GM12878 (cell line): ENCODE results near the gene SOBP. TPM values are rescaled to one million over a fixed set of nuclear protein-coding genes. Genes with fewer than 3 reads are reported as not detected.

ENCODE experiments used
- ATAC-seq: fragments of 200-7000 bp; cut with Tn5 transposase; 3 replicates; pipeline ENCODE4 v1.9.1; 2020; ENCODE audit warnings: mild to moderate bottlenecking, moderate library complexity
- BruUV-seq: library from RNA; stranded (reverse); fragments of 400-500 nt; replicated peaks from 2 replicates; lab custom pipeline; 2021; lab: Mats Ljungman, UMichigan
- CTCF ChIA-PET: fragments of 300-600 bp; sonication (Branson Sonifier 250); formaldehyde crosslinking; extraction: SDS; loops from one replicate; lab custom pipeline; 2021; ENCODE audit warnings: inconsistent platforms; lab: Yijun Ruan, JAX
- POLR2A ChIA-PET: fragments of 350-600 bp; formaldehyde crosslinking; extraction: SDS; loops from one replicate; lab custom pipeline; 2021; ENCODE audit warnings: inconsistent platforms; lab: Charles Lee
- RAD21 ChIA-PET: fragments of 300-600 bp; sonication (Branson Sonifier 250); formaldehyde crosslinking; loops from one replicate; lab custom pipeline; 2023; ENCODE audit warnings: antibody characterized with exemption; ENCODE audit not compliant: unreplicated experiment; lab: Charles Lee
- SMC1A ChIA-PET: fragments of 300-600 bp; sonication (Branson Sonifier 250); formaldehyde crosslinking; loops from one replicate; lab custom pipeline; 2023; ENCODE audit not compliant: unreplicated experiment, uncharacterized antibody; lab: Charles Lee
- DNase-seq: peaks from one replicate; pipeline ENCODE4 v3.0.0-alpha.2; 2011; ENCODE audit warnings: low read depth, low spot score
- FAIRE-seq: peaks from 3 replicates; lab custom pipeline; 2011; peaks lifted over from hg19 to GRCh38; lab: Jason Lieb, UNC
- H2AFZ ChIP-seq: 2 replicates; pipeline ENCODE4 v1.6.0; 2011; ENCODE audit warnings: low read depth, low read length, control low read depth; ENCODE audit not compliant: control insufficient read depth
- H3K27ac ChIP-seq: 2 replicates; pipeline ENCODE4 v1.5.1; 2011; ENCODE audit warnings: control low read depth; ENCODE audit not compliant: control insufficient read depth, insufficient read depth
- H3K27me3 ChIP-seq, 2 experiments: replicated peaks in 1 of 2; 2 replicates each; pipeline versions ENCODE4 v1.6.0 to v1.6.1; 2011; ENCODE audit warnings: low read length in 1 of 2; ENCODE audit not compliant: control insufficient read depth in 2 of 2, insufficient read depth in 2 of 2
- H3K36me3 ChIP-seq, 2 experiments: 2 replicates each; pipeline ENCODE4 v1.5.1; 2011; ENCODE audit warnings: low read length in 1 of 2; ENCODE audit not compliant: control insufficient read depth in 2 of 2, insufficient read depth in 2 of 2
- H3K4me1 ChIP-seq: 2 replicates; pipeline ENCODE4 v1.6.1; 2011; ENCODE audit warnings: mild to moderate bottlenecking, low read length, moderate library complexity, mixed read lengths; ENCODE audit not compliant: control insufficient read depth, insufficient read depth
- H3K4me2 ChIP-seq: 2 replicates; pipeline ENCODE4 v1.6.0; 2011; ENCODE audit warnings: control low read depth; ENCODE audit not compliant: control insufficient read depth, insufficient read depth
- H3K4me3 ChIP-seq: fragments of 200-600 bp; sonication (generic); 2 replicates; pipeline ENCODE4 v1.5.1; 2016
- H3K79me2 ChIP-seq: 2 replicates; pipeline ENCODE4 v1.6.0; 2011; ENCODE audit warnings: low read length; ENCODE audit not compliant: control insufficient read depth, insufficient read depth
- H3K9ac ChIP-seq: 2 replicates; pipeline ENCODE4 v1.8.0; 2011; ENCODE audit warnings: low read length, control low read depth, mixed read lengths; ENCODE audit not compliant: control insufficient read depth, insufficient read depth
- H3K9me3 ChIP-seq: replicated peaks from 3 replicates; pipeline ENCODE4 v1.5.1; 2011; ENCODE audit warnings: mild to moderate bottlenecking, low read length; ENCODE audit not compliant: control insufficient read depth, insufficient read depth
- H4K20me1 ChIP-seq: 2 replicates; pipeline ENCODE4 v1.6.0; 2011; ENCODE audit not compliant: control insufficient read depth, insufficient read depth
- ASH2L ChIP-seq: fragments of 300-600, 200-600 bp; sonication (generic); IDR thresholded peaks from 2 replicates; pipeline ENCODE4 v1.6.1; 2017; ENCODE audit warnings: low read depth, mild to moderate bottlenecking, borderline replicate concordance
- ESRRA ChIP-seq: IDR thresholded peaks from 2 replicates; pipeline ENCODE4 v1.6.1; 2012; ENCODE audit warnings: mild to moderate bottlenecking, low read length, improper control_type of control experiment
- GABPA ChIP-seq: IDR thresholded peaks from 2 replicates; pipeline ENCODE4 v1.6.1; 2014; ENCODE audit warnings: antibody characterized with exemption, low read depth, mild to moderate bottlenecking, inconsistent platforms
- HDAC2 ChIP-seq: fragments of 200-600 bp; sonication (generic); IDR thresholded peaks from 2 replicates; pipeline ENCODE4 v1.6.1; 2017
- JUNB ChIP-seq: IDR thresholded peaks from 2 replicates; pipeline ENCODE4 v1.6.1; 2016; ENCODE audit warnings: antibody characterized with exemption, mild to moderate bottlenecking
- MEF2A ChIP-seq: IDR thresholded peaks from 2 replicates; pipeline ENCODE4 v1.6.1; 2011; ENCODE audit warnings: low read depth, mild to moderate bottlenecking, low read length, moderate library complexity; ENCODE audit not compliant: insufficient read depth
- NFIC ChIP-seq: IDR thresholded peaks from 2 replicates; pipeline ENCODE4 v1.6.1; 2012; ENCODE audit warnings: low read depth, mild to moderate bottlenecking, inconsistent platforms, low read length, moderate library complexity
- RFX5 ChIP-seq: IDR thresholded peaks from 2 replicates; pipeline ENCODE4 v1.6.1; 2011; ENCODE audit warnings: low read depth, low read length, improper control_type of control experiment
- SIN3A ChIP-seq: IDR thresholded peaks from 2 replicates; pipeline ENCODE4 v1.6.1; 2012; ENCODE audit warnings: low read depth, low read length, improper control_type of control experiment
- SMAD5 ChIP-seq: IDR thresholded peaks from 2 replicates; pipeline ENCODE4 v1.6.1; 2016; ENCODE audit warnings: antibody characterized with exemption, low read depth
- SPI1 ChIP-seq: IDR thresholded peaks from 2 replicates; pipeline ENCODE4 v1.6.1; 2011; ENCODE audit warnings: low read depth, mild to moderate bottlenecking, low read length, moderate library complexity, borderline replicate concordance; ENCODE audit not compliant: insufficient read depth
- WGBS: methylation state at CpG from one replicate; pipeline ENCODE4 v1.1.6; 2016; ENCODE audit warnings: low lambda C conversion rate; ENCODE audit not compliant: insufficient replicate concordance, insufficient coverage; ENCODE audit errors: missing lambda C conversion rate; 5-methylcytosine and 5-hydroxymethylcytosine counted together
- in situ Hi-C: fragments of 300-500 bp; cut with MboI; formaldehyde crosslinking; loops from 9 replicates; pipeline ENCODE4 v1.14.3; 2018; ENCODE audit warnings: mixed read lengths
- intact Hi-C: fragments of 100-400 bp; cut with micrococcal nuclease; formaldehyde crosslinking; loops from one replicate; pipeline ENCODE4 v1.14.2; 2022; ENCODE audit not compliant: unreplicated experiment
- polyA plus RNA-seq, 11 experiments: library from polyadenylated mRNA; depleted of rRNA in 4 of 11; unstranded in 6 of 11; stranded (reverse) in 5 of 11; fragments of >200 nt; fragmentation: Nextera tagmentation in 4 of 11; fragmentation: Illumina TruSeq in 1 of 11; extraction: Ambion mirVana in 4 of 11; extraction: Trizol in 1 of 11; gene quantifications; 1 replicate in 1 of 11; 2 replicates in 10 of 11; pipeline versions ENCODE4 v1.2.1 to v1.2.3, GENCODE V29; 2011 to 2016; ENCODE audit warnings: inconsistent platforms in 2 of 11, missing spikeins in 2 of 11, low read depth in 1 of 11
- total RNA-seq, 4 experiments: library from RNA; depleted of rRNA in 3 of 4; stranded (reverse); fragments of >200 nt in 3 of 4; fragmentation: Illumina TruSeq in 1 of 4; extraction: Trizol in 1 of 4; gene quantifications; 2 replicates each; pipeline versions ENCODE4 v1.2.1 to v1.2.3, GENCODE V29; 2013 to 2021
- TF ChIP-seq, protein P1 (sequence below): IDR thresholded peaks from 2 replicates; pipeline ENCODE4 v1.6.1; 2012; ENCODE audit warnings: low read depth, low read length, improper control_type of control experiment
- TF ChIP-seq, protein P2 (sequence below): IDR thresholded peaks from 2 replicates; pipeline ENCODE4 v1.6.1; 2011; ENCODE audit warnings: borderline replicate concordance, low read depth, mild to moderate bottlenecking, moderate library complexity, mixed read lengths, low read length; ENCODE audit not compliant: insufficient read depth; ENCODE audit errors: extremely low read length
- TF ChIP-seq, protein P3 (sequence below): fragments of 450-650 bp; IDR thresholded peaks from 2 replicates; pipeline ENCODE4 v1.6.1; 2018; ENCODE audit warnings: borderline replicate concordance, mild to moderate bottlenecking; ENCODE audit not compliant: partially characterized antibody
- TF ChIP-seq, protein P4 (sequence below): IDR thresholded peaks from 2 replicates; pipeline ENCODE4 v1.6.1; 2011; ENCODE audit warnings: low read depth, mild to moderate bottlenecking, low read length, moderate library complexity, borderline replicate concordance; ENCODE audit errors: extremely low read depth

The SOBP gene
- total and polyA plus RNA-seq, 10 of the 15 experiments (the other 5 are each of a cell fraction or from before 2014, with no cell fraction given), result 0.49 to 1.9 (median 0.78) TPM

DNA sequence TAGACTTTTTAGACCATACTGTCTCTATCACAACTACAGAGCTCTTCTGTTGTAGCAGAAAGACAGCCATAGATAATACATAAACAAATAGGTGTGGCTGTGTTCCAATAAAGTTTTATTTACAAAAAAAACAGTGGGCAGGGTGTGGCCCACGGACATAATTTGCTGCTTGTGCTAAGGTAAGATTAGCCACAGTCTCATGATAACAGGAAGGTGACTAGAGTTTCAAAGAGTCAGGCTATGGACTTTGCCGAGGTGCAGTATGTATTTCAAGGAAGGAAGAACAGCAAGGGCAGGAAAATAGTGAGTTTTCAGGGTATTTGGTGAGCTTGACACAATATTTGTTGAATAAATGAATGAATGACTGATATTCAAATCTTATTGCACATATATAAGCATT lies 20.2 kb downstream of the SOBP start:
- Histone ChIP-seq H3K9ac (no peak overlapping the region), H3K9me3 (no peaks in the 10 kb centered on the region), H3K36me3 (no peaks in the 10 kb centered on the region), H3K27ac (no peak overlapping the region), H3K4me1 (no peaks in the 10 kb centered on the region), H3K27me3 (no peaks in the 10 kb centered on the region), H3K79me2 (no peaks in the 10 kb centered on the region), H4K20me1 (no peaks in the 10 kb centered on the region), H3K4me2 (no peak overlapping the region), H2AFZ (no peak overlapping the region), H3K4me3 (no peak overlapping the region)
- in situ Hi-C loops, result no loop called here
- TF ChIP-seq SIN3A, result no peak
- TF ChIP-seq JUNB, result no peak
- TF ChIP-seq, protein P1, sequence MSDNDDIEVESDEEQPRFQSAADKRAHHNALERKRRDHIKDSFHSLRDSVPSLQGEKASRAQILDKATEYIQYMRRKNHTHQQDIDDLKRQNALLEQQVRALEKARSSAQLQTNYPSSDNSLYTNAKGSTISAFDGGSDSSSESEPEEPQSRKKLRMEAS, result no peak
- no peak for TF ChIP-seq RFX5
- no peak for TF ChIP-seq GABPA
- TF ChIP-seq HDAC2, result no peak
- TF ChIP-seq, protein P2, sequence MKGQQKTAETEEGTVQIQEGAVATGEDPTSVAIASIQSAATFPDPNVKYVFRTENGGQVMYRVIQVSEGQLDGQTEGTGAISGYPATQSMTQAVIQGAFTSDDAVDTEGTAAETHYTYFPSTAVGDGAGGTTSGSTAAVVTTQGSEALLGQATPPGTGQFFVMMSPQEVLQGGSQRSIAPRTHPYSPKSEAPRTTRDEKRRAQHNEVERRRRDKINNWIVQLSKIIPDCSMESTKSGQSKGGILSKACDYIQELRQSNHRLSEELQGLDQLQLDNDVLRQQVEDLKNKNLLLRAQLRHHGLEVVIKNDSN, result no peak
- no TSS peak for BruUV-seq
- DNase-seq, result no peak
- SMC1A ChIA-PET, result interaction anchor here (0.8 to 1.0 kb wide), 2 partner anchors 11 to 192 kb away, joined by 3 to 4 read pairs; no protein-coding TSS in a partner anchor
- RAD21 ChIA-PET, result no interaction called here
- ATAC-seq, result no peak
- CTCF ChIA-PET, result no interaction called here
- WGBS, result 28% methylated on average over 2 of the region's 2 CpGs
- intact Hi-C loops, result no loop called here
- no peak for FAIRE-seq
- POLR2A ChIA-PET, result no interaction called here

DNA sequence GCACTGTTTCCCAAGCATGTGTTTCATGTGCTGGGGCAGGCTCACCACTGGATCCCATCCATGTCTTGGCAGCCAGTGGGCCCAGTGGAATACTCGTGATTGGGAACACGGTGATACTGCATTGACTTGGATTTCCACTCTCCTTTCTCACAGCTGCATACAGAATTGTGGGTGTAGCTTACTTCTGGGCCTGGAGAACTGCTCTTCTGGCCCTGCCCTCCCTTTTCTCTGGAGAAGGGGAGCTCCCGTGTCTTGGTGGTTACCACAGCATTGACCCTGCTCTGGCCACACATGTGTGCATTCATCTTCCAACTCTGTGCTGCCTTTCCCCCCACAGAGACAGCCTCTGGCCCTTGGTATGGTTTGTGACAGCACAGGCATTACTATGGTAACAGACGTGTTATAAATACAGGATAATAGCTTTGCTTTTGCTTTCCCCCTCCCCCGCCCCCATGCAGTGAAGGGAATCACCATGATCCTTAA lies 21.6 kb downstream of the SOBP start:
- ChIA-PET CTCF (interaction anchor here (1.5 kb wide), 1 partner anchor 193 kb away, joined by 3 read pairs; no protein-coding TSS in a partner anchor), SMC1A (interaction anchor here (0.6 kb wide), 1 partner anchor 9 kb away, joined by 3 read pairs; no protein-coding TSS in a partner anchor), RAD21 (no interaction called here), POLR2A (interaction anchor here (0.6 kb wide), 1 partner anchor 165 kb away, joined by 4 read pairs; no protein-coding TSS in a partner anchor)
- in situ Hi-C loops, result no loop called here
- H3K4me1 ChIP-seq, result no peaks in the 10 kb centered on the region
- H2AFZ ChIP-seq, result no peak overlapping the region
- no peak overlapping the region for H3K9ac ChIP-seq
- DNase-seq (no peak), ATAC-seq (no peak), FAIRE-seq (no peak)
- no peaks in the 10 kb centered on the region for H3K79me2 ChIP-seq
- no peaks in the 10 kb centered on the region for H4K20me1 ChIP-seq
- H3K4me3 ChIP-seq, result no peak overlapping the region
- intact Hi-C loops, result no loop called here
- H3K9me3 ChIP-seq, result no peaks in the 10 kb centered on the region; the same call in 2 of the 3 replicates
- no peaks in the 10 kb centered on the region for H3K36me3 ChIP-seq
- no peaks in the 10 kb centered on the region for H3K27me3 ChIP-seq
- TF ChIP-seq, protein P3, sequence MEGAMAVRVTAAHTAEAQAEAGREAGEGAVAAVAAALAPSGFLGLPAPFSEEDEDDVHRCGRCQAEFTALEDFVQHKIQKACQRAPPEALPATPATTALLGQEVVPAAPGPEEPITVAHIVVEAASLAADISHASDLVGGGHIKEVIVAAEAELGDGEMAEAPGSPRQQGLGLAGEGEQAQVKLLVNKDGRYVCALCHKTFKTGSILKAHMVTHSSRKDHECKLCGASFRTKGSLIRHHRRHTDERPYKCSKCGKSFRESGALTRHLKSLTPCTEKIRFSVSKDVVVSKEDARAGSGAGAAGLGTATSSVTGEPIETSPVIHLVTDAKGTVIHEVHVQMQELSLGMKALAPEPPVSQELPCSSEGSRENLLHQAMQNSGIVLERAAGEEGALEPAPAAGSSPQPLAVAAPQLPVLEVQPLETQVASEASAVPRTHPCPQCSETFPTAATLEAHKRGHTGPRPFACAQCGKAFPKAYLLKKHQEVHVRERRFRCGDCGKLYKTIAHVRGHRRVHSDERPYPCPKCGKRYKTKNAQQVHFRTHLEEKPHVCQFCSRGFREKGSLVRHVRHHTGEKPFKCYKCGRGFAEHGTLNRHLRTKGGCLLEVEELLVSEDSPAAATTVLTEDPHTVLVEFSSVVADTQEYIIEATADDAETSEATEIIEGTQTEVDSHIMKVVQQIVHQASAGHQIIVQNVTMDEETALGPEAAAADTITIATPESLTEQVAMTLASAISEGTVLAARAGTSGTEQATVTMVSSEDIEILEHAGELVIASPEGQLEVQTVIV, result no peak
- TF ChIP-seq SPI1, result no peak
- TF ChIP-seq ESRRA, result no peak
- no peak for TF ChIP-seq NFIC
- TF ChIP-seq ASH2L, result no peak
- TF ChIP-seq, protein P4, sequence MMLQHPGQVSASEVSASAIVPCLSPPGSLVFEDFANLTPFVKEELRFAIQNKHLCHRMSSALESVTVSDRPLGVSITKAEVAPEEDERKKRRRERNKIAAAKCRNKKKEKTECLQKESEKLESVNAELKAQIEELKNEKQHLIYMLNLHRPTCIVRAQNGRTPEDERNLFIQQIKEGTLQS, result no peak
- no peak for TF ChIP-seq SMAD5
- no peak for TF ChIP-seq MEF2A
- H3K4me2 ChIP-seq, result no peak overlapping the region
- WGBS, result 29% methylated on average over 5 of the region's 5 CpGs
- BruUV-seq, result no TSS peak
- H3K27ac ChIP-seq, result no peak overlapping the region
